Stomach (tissue), 4 donors: ENCODE data around the gene ANKRD12.

Experiments
- CTCF ChIP-seq, 7 experiments: fragments of 450-650 bp in 4 of 7; fragments of 200-600 bp in 3 of 7; sonication (generic) in 3 of 7; IDR thresholded peaks; one replicate each; pipeline ENCODE4 v1.5.1; 2016 to 2019; ENCODE audit warnings: antibody characterized with exemption in 7 of 7, control low read depth in 2 of 7, mild to moderate bottlenecking in 1 of 7
- POLR2AphosphoS5 ChIP-seq, 3 donors: sonication (generic); formaldehyde crosslinking; IDR thresholded peaks; one replicate each; pipeline ENCODE4 v1.6.1; 2016; ENCODE audit warnings: antibody characterized with exemption in 3 of 3

GRCh38 chr18:9328776-9329175 is 192.2 kb downstream of the ANKRD12 start:
- TF ChIP-seq CTCF (IDR thresholded peaks at IDR 0.05) (no peak), POLR2AphosphoS5 (IDR thresholded peaks at IDR 0.05) (no peak)
